Osteocyte (in vitro differentiated cells): ENCODE results near the gene TNS3. TPM values are rescaled to one million over a fixed set of nuclear protein-coding genes. Genes with fewer than 3 reads are reported as not detected.

Experiments used
- DNase-seq: peaks from one replicate; pipeline ENCODE4 v3.0.0; 2021; ENCODE audit warnings: mixed read lengths; ENCODE audit not compliant: unreplicated experiment; ENCODE audit errors: extremely low spot score
- H3K27ac Mint-ChIP-seq: one replicate; pipeline ENCODE4 v1.8.0; 2021; ENCODE audit warnings: mild to moderate bottlenecking, mixed read lengths; ENCODE audit not compliant: unreplicated experiment
- H3K27me3 Mint-ChIP-seq: one replicate; pipeline ENCODE4 v1.8.0; 2021; ENCODE audit warnings: mixed read lengths; ENCODE audit not compliant: unreplicated experiment
- H3K36me3 Mint-ChIP-seq: one replicate; pipeline ENCODE4 v1.8.0; 2021; ENCODE audit warnings: mixed read lengths; ENCODE audit not compliant: unreplicated experiment
- H3K4me1 Mint-ChIP-seq: one replicate; pipeline ENCODE4 v1.8.0; 2021; ENCODE audit warnings: mixed read lengths; ENCODE audit not compliant: unreplicated experiment
- H3K4me3 Mint-ChIP-seq: one replicate; pipeline ENCODE4 v1.8.0; 2021; ENCODE audit warnings: mild to moderate bottlenecking, moderate library complexity, mixed read lengths; ENCODE audit not compliant: unreplicated experiment
- H3K9me3 Mint-ChIP-seq: one replicate; pipeline ENCODE4 v1.8.0; 2021; ENCODE audit warnings: mixed read lengths; ENCODE audit not compliant: unreplicated experiment
- CTCF ChIP-seq: fragments of 200-600 bp; sonication (generic); IDR thresholded peaks from 2 replicates; pipeline ENCODE4 v1.5.0; 2021; ENCODE audit warnings: antibody characterized with exemption, mild to moderate bottlenecking, moderate library complexity
- total RNA-seq: library from RNA; stranded (reverse); gene quantifications from 2 replicates; pipeline ENCODE4 v1.2.1, GENCODE V29; 2021

Gene TNS3
- total RNA-seq, 1 donor from 2014 or later = 93.8 TPM

GRCh38 chr7:47420122-47420780, 161.7 kb downstream of the TNS3 start:
- peak overlapping the region; percentile 28 for H3K27ac Mint-ChIP-seq
- TF ChIP-seq CTCF = no peak
- no peaks in the 10 kb centered on the region for H3K9me3 Mint-ChIP-seq
- H3K27me3 Mint-ChIP-seq = no peaks in the 10 kb centered on the region
- H3K4me3 Mint-ChIP-seq = no peak overlapping the region
- no peak for DNase-seq
- H3K36me3 Mint-ChIP-seq = peaks cover 31% of the 10 kb centered on the region
- H3K4me1 Mint-ChIP-seq = peaks cover 35% of the 10 kb centered on the region

- H3K36me3 Mint-ChIP-seq = peaks cover 35% of the 10 kb centered on the region
- H3K4me1 Mint-ChIP-seq = peaks cover 34% of the 10 kb centered on the region
- TF ChIP-seq CTCF = no peak
- DNase-seq = peak; percentile 15
- H3K27me3 Mint-ChIP-seq = no peaks in the 10 kb centered on the region
- no peaks in the 10 kb centered on the region for H3K9me3 Mint-ChIP-seq
- no peak overlapping the region for H3K27ac Mint-ChIP-seq
- H3K4me3 Mint-ChIP-seq = no peak overlapping the region
Measured at GRCh38 chr7:47419471-47419870, 162.4 kb downstream of the TNS3 start.

GRCh38 chr7:47418601-47419309, 163.2 kb downstream of the TNS3 start:
- Mint-ChIP-seq H3K4me1 (peaks cover 32% of the 10 kb centered on the region), H3K27ac (peak overlapping the region; percentile 49), H3K9me3 (no peaks in the 10 kb centered on the region), H3K4me3 (no peak overlapping the region), H3K27me3 (no peaks in the 10 kb centered on the region), H3K36me3 (peaks cover 36% of the 10 kb centered on the region)
- DNase-seq = peak; percentile 36
- no peak for TF ChIP-seq CTCF

GRCh38 chr7:47416492-47417480, 165.1 kb downstream of the TNS3 start:
- no peak overlapping the region for H3K4me3 Mint-ChIP-seq
- peak; percentile 66 for DNase-seq
- no peak overlapping the region for H3K27ac Mint-ChIP-seq
- peaks cover 22% of the 10 kb centered on the region for H3K4me1 Mint-ChIP-seq
- H3K9me3 Mint-ChIP-seq = no peaks in the 10 kb centered on the region
- H3K36me3 Mint-ChIP-seq = peaks cover 27% of the 10 kb centered on the region
- no peaks in the 10 kb centered on the region for H3K27me3 Mint-ChIP-seq
- TF ChIP-seq CTCF = no peak
